Liver (tissue), 3 donors: ENCODE data around the gene PCSK6.
"Not testable (repeated sequence)": the region's sequence is repeated elsewhere in the genome, so short reads cannot be mapped to it uniquely, and the experiment has no call there.

Experiments
- CTCF ChIP-seq: fragments of 150-350 bp; IDR thresholded peaks from 2 replicates; pipeline ENCODE4 v1.5.1; 2017; ENCODE audit warnings: improper control_type of control experiment, low read depth, low read length; ENCODE audit not compliant: missing input control
- FOXA1 ChIP-seq: IDR thresholded peaks from 2 replicates; pipeline ENCODE4 v1.6.1; 2016; ENCODE audit warnings: antibody characterized with exemption
- GABPA ChIP-seq, 2 donors: IDR thresholded peaks in 1 of 2; conservative IDR thresholded peaks in 1 of 2; 2 replicates each; pipeline ENCODE4 v1.6.1; 2016; ENCODE audit warnings: antibody characterized with exemption in 2 of 2, mild to moderate bottlenecking in 1 of 2, moderate library complexity in 1 of 2
- NR2F2 ChIP-seq: IDR thresholded peaks from 2 replicates; pipeline ENCODE4 v1.6.1; 2016; ENCODE audit warnings: antibody characterized with exemption
- RAD21 ChIP-seq, 2 donors: IDR thresholded peaks; 2 replicates each; pipeline ENCODE4 v1.6.1; 2016; ENCODE audit warnings: antibody characterized with exemption in 2 of 2, mild to moderate bottlenecking in 2 of 2
- REST ChIP-seq: IDR thresholded peaks from 2 replicates; pipeline ENCODE4 v1.6.1; 2016; ENCODE audit warnings: antibody characterized with exemption, mild to moderate bottlenecking
- TF ChIP-seq, protein P1 (sequence below): IDR thresholded peaks from 2 replicates; pipeline ENCODE4 v1.6.1; 2016; ENCODE audit warnings: antibody characterized with exemption
- TF ChIP-seq, protein P2 (sequence below): IDR thresholded peaks from 2 replicates; pipeline ENCODE4 v1.6.1; 2016; ENCODE audit warnings: antibody characterized with exemption
- donor health status: healthy.
- donor health status: healthy.

DNA sequence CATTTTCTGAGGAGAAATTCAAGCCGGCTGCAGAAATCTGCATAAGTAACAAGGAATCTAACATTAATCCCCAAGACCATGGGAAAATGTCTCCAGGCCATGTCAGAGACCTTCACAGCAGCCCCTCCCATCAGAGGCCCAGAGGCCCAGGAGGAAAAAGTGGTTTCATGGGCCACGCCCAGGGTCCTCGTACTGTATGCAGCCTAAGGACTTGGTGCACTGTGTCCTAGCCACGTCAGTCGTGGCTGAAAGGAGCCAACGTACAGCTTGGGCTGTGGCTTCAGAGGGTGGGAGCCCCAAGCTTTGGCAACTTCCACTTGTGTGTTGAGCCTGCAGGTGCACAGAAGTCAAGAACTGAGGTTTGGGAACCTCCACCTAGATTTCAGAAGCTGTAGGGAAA lies 73.0 kb downstream of the PCSK6 start:
- TF ChIP-seq CTCF; RAD21 (IDR thresholded peaks at IDR 0.05); REST; GABPA (IDR thresholded peaks at IDR 0.05 in 1 of 2, conservative IDR thresholded peaks at IDR 0.05 in 1 of 2); NR2F2; FOXA1: not testable (repeated sequence)
- TF ChIP-seq, protein P1, sequence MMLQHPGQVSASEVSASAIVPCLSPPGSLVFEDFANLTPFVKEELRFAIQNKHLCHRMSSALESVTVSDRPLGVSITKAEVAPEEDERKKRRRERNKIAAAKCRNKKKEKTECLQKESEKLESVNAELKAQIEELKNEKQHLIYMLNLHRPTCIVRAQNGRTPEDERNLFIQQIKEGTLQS: not testable (repeated sequence)
- TF ChIP-seq, protein P2, sequence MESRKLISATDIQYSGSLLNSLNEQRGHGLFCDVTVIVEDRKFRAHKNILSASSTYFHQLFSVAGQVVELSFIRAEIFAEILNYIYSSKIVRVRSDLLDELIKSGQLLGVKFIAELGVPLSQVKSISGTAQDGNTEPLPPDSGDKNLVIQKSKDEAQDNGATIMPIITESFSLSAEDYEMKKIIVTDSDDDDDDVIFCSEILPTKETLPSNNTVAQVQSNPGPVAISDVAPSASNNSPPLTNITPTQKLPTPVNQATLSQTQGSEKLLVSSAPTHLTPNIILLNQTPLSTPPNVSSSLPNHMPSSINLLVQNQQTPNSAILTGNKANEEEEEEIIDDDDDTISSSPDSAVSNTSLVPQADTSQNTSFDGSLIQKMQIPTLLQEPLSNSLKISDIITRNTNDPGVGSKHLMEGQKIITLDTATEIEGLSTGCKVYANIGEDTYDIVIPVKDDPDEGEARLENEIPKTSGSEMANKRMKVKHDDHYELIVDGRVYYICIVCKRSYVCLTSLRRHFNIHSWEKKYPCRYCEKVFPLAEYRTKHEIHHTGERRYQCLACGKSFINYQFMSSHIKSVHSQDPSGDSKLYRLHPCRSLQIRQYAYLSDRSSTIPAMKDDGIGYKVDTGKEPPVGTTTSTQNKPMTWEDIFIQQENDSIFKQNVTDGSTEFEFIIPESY: not testable (repeated sequence)
